IMR-90 (cell line): ENCODE measurements around the gene HAX1. TPM values are rescaled to one million over a fixed set of nuclear protein-coding genes. Genes with fewer than 3 reads are reported as not detected.
A peak's percentile ranks its signal among the peaks of the same experiment; 100 is the strongest.

ENCODE experiments used
- ATAC-seq: fragments of 200-7000 bp; cut with Tn5 transposase; 2 replicates; pipeline ENCODE4 v1.9.1; 2020; ENCODE audit warnings: low read depth, mild to moderate bottlenecking, moderate library complexity
- BruUV-seq: library from RNA; stranded (reverse); fragments of 400-500 nt; replicated peaks from 2 replicates; lab custom pipeline; 2021; lab: Mats Ljungman, UMichigan
- CTCF ChIA-PET: fragments of 300-600 bp; formaldehyde crosslinking; extraction: SDS; loops from one replicate; lab custom pipeline; 2021; ENCODE audit warnings: antibody characterized with exemption; lab: Yijun Ruan, JAX
- POLR2A ChIA-PET: fragments of 300-600 bp; sonication (Branson Sonifier 250); formaldehyde crosslinking; loops from one replicate; lab custom pipeline; 2022; ENCODE audit warnings: antibody characterized with exemption; ENCODE audit not compliant: unreplicated experiment; lab: Charles Lee
- DNase-seq: peaks from one replicate; pipeline ENCODE4 v3.0.0; 2013
- H2AFZ ChIP-seq: replicated peaks from 2 replicates; pipeline ENCODE3; 2013; ENCODE audit warnings: low read length, mild to moderate bottlenecking; ENCODE audit not compliant: poor library complexity
- H2AK5ac ChIP-seq: 2 replicates; pipeline ENCODE4 v1.6.1; 2013; ENCODE audit warnings: low read depth, low read length, inconsistent platforms
- H2AK9ac ChIP-seq: replicated peaks from 2 replicates; pipeline ENCODE3; 2013; ENCODE audit warnings: mild to moderate bottlenecking, low read depth, low read length, moderate library complexity; ENCODE audit not compliant: poor library complexity
- H2BK120ac ChIP-seq: 2 replicates; pipeline ENCODE4 v1.6.1; 2013; ENCODE audit warnings: low read depth, low read length, inconsistent platforms
- H2BK15ac ChIP-seq: 3 replicates; pipeline ENCODE4 v1.6.1; 2013; ENCODE audit warnings: low read depth, low read length, inconsistent platforms
- H2BK20ac ChIP-seq: 2 replicates; pipeline ENCODE4 v1.6.1; 2013; ENCODE audit warnings: low read depth, mild to moderate bottlenecking, inconsistent platforms, low read length, moderate library complexity
- H2BK5ac ChIP-seq: 2 replicates; pipeline ENCODE4 v1.6.1; 2013; ENCODE audit warnings: mild to moderate bottlenecking, low read depth, low read length, inconsistent platforms; ENCODE audit not compliant: poor library complexity, severe bottlenecking
- H3K14ac ChIP-seq: replicated peaks from 2 replicates; pipeline ENCODE4 v1.6.1; 2013; ENCODE audit warnings: low read depth, low read length, inconsistent platforms
- H3K18ac ChIP-seq: 2 replicates; pipeline ENCODE4 v1.6.1; 2013; ENCODE audit warnings: low read depth, low read length, control low read depth
- H3K23ac ChIP-seq: 2 replicates; pipeline ENCODE4 v1.6.1; 2013; ENCODE audit warnings: low read depth, low read length, inconsistent platforms
- H3K27ac ChIP-seq: 2 replicates; pipeline ENCODE4 v1.5.1; 2013; ENCODE audit warnings: mild to moderate bottlenecking, control low read depth, low read length; ENCODE audit not compliant: insufficient read depth
- H3K27me3 ChIP-seq: 2 replicates; pipeline ENCODE4 v1.6.1; 2013; ENCODE audit warnings: low read length; ENCODE audit not compliant: control insufficient read depth, insufficient read depth
- H3K36me3 ChIP-seq: 2 replicates; pipeline ENCODE4 v1.6.1; 2013; ENCODE audit warnings: low read length, mixed read lengths; ENCODE audit not compliant: control insufficient read depth, insufficient read depth
- H3K4ac ChIP-seq: 2 replicates; pipeline ENCODE4 v1.6.1; 2013; ENCODE audit warnings: low read depth, low read length, inconsistent platforms
- H3K4me1 ChIP-seq: 2 replicates; pipeline ENCODE4 v1.6.1; 2013; ENCODE audit warnings: low read length, mixed read lengths; ENCODE audit not compliant: control insufficient read depth, insufficient read depth
- H3K4me2 ChIP-seq: 2 replicates; pipeline ENCODE4 v1.6.1; 2013; ENCODE audit warnings: low read depth, mild to moderate bottlenecking, control low read depth, low read length, moderate library complexity
- H3K4me3 ChIP-seq: 2 replicates; pipeline ENCODE4 v1.5.1; 2013; ENCODE audit warnings: low read depth, mild to moderate bottlenecking, control low read depth, low read length, moderate library complexity; ENCODE audit not compliant: insufficient read depth
- H3K56ac ChIP-seq: 2 replicates; pipeline ENCODE4 v1.6.1; 2013; ENCODE audit warnings: low read length, inconsistent platforms; ENCODE audit not compliant: insufficient read depth; ENCODE audit errors: extremely low read depth
- H3K79me1 ChIP-seq, 2 experiments: 2 replicates each; pipeline ENCODE4 v1.6.1; 2013; ENCODE audit warnings: low read length in 2 of 2, inconsistent platforms in 1 of 2, low read depth in 1 of 2
- H3K9ac ChIP-seq: 2 replicates; pipeline ENCODE4 v1.6.1; 2013; ENCODE audit warnings: low read depth, low read length, control low read depth
- H3K9me1 ChIP-seq: 2 replicates; pipeline ENCODE4 v1.6.1; 2013; ENCODE audit warnings: low read length, inconsistent platforms; ENCODE audit not compliant: insufficient read depth
- H3K9me3 ChIP-seq: 2 replicates; pipeline ENCODE4 v1.6.1; 2013; ENCODE audit warnings: low read length; ENCODE audit not compliant: control insufficient read depth, insufficient read depth
- H4K20me1 ChIP-seq: 2 replicates; pipeline ENCODE4 v1.6.1; 2013; ENCODE audit warnings: low read length, inconsistent platforms; ENCODE audit not compliant: insufficient read depth
- H4K5ac ChIP-seq: 2 replicates; pipeline ENCODE4 v1.6.1; 2013; ENCODE audit warnings: mild to moderate bottlenecking, low read depth, low read length, control low read depth
- H4K8ac ChIP-seq, 2 experiments: 2 replicates each; pipeline ENCODE4 v1.6.1; 2013; ENCODE audit warnings: low read depth in 2 of 2, low read length in 2 of 2, control low read depth in 1 of 2, inconsistent platforms in 1 of 2
- H4K91ac ChIP-seq: 2 replicates; pipeline ENCODE4 v1.6.1; 2013; ENCODE audit warnings: low read depth, low read length, inconsistent platforms; ENCODE audit not compliant: insufficient read depth
- MAFK ChIP-seq: IDR thresholded peaks from 2 replicates; pipeline ENCODE4 v1.6.1; 2012; ENCODE audit warnings: low read depth, low read length, improper control_type of control experiment
- NFE2L2 ChIP-seq: fragments of 150-350 bp; IDR thresholded peaks from 2 replicates; pipeline ENCODE4 v1.6.1; 2016; ENCODE audit warnings: low read depth, mild to moderate bottlenecking, low read length
- WGBS, 2 experiments: methylation state at CpG; one replicate each; pipeline versions ENCODE4 v1.1.5 to v1.1.7; 2013; ENCODE audit warnings: missing lambda C conversion rate in 2 of 2; ENCODE audit not compliant: insufficient read length in 1 of 2; ENCODE audit errors: extremely low coverage in 2 of 2; 5-methylcytosine and 5-hydroxymethylcytosine counted together
- dilution Hi-C: fragments of 300-500 bp; cut with HindIII; formaldehyde crosslinking; loops from one replicate; pipeline ENCODE4 v1.14.3; 2018; ENCODE audit warnings: low sequenced_read_pairs; ENCODE audit not compliant: unreplicated experiment
- in situ Hi-C: fragments of 300-500 bp; cut with MboI; formaldehyde crosslinking; loops from 3 replicates; pipeline ENCODE4 v1.14.3; 2019; ENCODE audit warnings: low sequenced_read_pairs, inconsistent platforms, mixed read lengths
- intact Hi-C: fragments of 100-400 bp; cut with micrococcal nuclease; formaldehyde crosslinking; loops from 2 replicates; pipeline ENCODE4 v1.10.0; 2022
- polyA plus RNA-seq, 3 experiments: library from polyadenylated mRNA; depleted of rRNA; stranded (reverse); fragments of >200 nt; gene quantifications; 2 replicates each; pipeline ENCODE4 v1.2.3, GENCODE V29; 2012; ENCODE audit warnings: low replicate concordance in 1 of 3
- total RNA-seq: library from RNA; depleted of rRNA; stranded (reverse); fragments of >200 nt; gene quantifications from 2 replicates; pipeline ENCODE4 v1.2.3, GENCODE V29; 2012
- TF ChIP-seq, protein P1 (sequence below): fragments of 150-350 bp; IDR thresholded peaks from 2 replicates; pipeline ENCODE4 v1.6.1; 2017; ENCODE audit warnings: mild to moderate bottlenecking, antibody characterized with exemption, low read length, low read depth

HAX1 gene
- total and polyA plus RNA-seq, 2 of the 4 experiments (the other 2 are of a cell fraction), result 117 to 146 TPM

DNA sequence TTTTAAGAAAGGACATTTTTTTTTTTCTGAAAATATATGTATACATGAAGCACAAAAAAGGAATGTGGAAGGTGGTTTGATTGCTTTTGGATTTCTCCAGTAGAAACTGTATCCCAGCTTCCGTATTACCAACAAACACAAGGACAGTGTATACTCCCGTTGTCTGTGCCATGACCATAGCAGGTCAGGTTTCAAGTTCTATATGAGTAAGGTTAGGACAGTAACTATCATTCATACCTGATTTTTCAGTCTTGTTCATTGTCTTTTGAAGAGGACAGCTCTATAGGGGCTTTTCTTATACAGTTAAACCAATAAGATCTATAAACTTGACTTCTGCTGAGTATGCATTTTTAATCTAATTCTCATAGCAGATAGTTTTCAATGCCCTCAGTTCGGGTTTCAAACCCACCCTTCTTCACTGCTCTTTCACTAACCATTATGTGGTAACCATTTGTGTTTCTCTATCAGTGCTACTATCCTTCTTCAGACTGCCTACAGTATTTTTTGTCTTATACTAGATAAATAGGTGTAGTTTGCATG, 32.1 kb upstream of the HAX1 start:
- no peak overlapping the region for H3K14ac ChIP-seq
- no peak overlapping the region for H2BK5ac ChIP-seq
- intact Hi-C loops (no loop called here), dilution Hi-C loops (no loop called here), in situ Hi-C loops (no loop called here)
- H3K27me3 ChIP-seq, result no peaks in the 10 kb centered on the region
- no peak overlapping the region for H3K18ac ChIP-seq
- CTCF ChIA-PET, result interaction anchor here (0.7 kb wide), 1 partner anchor 23 kb away, joined by 7 read pairs; no protein-coding TSS in a partner anchor
- no CpG with 5 or more reads among the region's 3 CpGs for WGBS, 2 experiments
- H4K8ac ChIP-seq, result no peak overlapping the region
- H3K23ac ChIP-seq, result no peak overlapping the region
- H2BK20ac ChIP-seq, result no peak overlapping the region
- no peak overlapping the region for H4K5ac ChIP-seq
- no peak overlapping the region for H3K4me2 ChIP-seq
- H2BK120ac ChIP-seq, result no peak overlapping the region
- no peak overlapping the region for H3K27ac ChIP-seq
- H2AK9ac ChIP-seq, result no peak overlapping the region
- H4K20me1 ChIP-seq, result peaks cover 26% of the 10 kb centered on the region; the same call in 1 of the 2 replicates
- no peak overlapping the region for H2BK15ac ChIP-seq
- no peak overlapping the region for H2AFZ ChIP-seq
- H3K4ac ChIP-seq, result no peak overlapping the region
- no peaks in the 10 kb centered on the region for H3K9me3 ChIP-seq
- BruUV-seq, result no TSS peak
- ATAC-seq (no peak), DNase-seq (no peak)
- H4K91ac ChIP-seq, result no peak overlapping the region
- TF ChIP-seq, protein P1, sequence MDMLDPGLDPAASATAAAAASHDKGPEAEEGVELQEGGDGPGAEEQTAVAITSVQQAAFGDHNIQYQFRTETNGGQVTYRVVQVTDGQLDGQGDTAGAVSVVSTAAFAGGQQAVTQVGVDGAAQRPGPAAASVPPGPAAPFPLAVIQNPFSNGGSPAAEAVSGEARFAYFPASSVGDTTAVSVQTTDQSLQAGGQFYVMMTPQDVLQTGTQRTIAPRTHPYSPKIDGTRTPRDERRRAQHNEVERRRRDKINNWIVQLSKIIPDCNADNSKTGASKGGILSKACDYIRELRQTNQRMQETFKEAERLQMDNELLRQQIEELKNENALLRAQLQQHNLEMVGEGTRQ, result no peak
- TF ChIP-seq NFE2L2 (no peak), MAFK (peak; percentile 97)
- H3K4me3 ChIP-seq, result no peak overlapping the region
- peaks cover 15 to 45% of the 10 kb centered on the region in 2 experiments; a peak in 3 of 4 replicates for H3K79me1 ChIP-seq
- H3K9me1 ChIP-seq, result no peaks in the 10 kb centered on the region; the same call in 1 of the 2 replicates
- no peaks in the 10 kb centered on the region for H3K4me1 ChIP-seq
- H3K9ac ChIP-seq, result no peak overlapping the region
- H2AK5ac ChIP-seq, result no peak overlapping the region
- no peak overlapping the region for H3K56ac ChIP-seq
- POLR2A ChIA-PET, result no interaction called here
- H3K36me3 ChIP-seq, result peaks cover 57% of the 10 kb centered on the region
